H1 (cell line): ENCODE measurements around the gene TBCD. TPM values are rescaled to one million over a fixed set of nuclear protein-coding genes. Genes with fewer than 3 reads are reported as not detected.

Source experiments
- CTCF ChIA-PET: fragments of 300-600 bp; sonication (Branson Sonifier 250); formaldehyde crosslinking; loops from one replicate; lab custom pipeline; 2021; ENCODE audit not compliant: partially characterized antibody; lab: Charles Lee
- POLR2A ChIA-PET: fragments of 300-600 bp; sonication (Branson Sonifier 250); formaldehyde crosslinking; loops from one replicate; lab custom pipeline; 2021; ENCODE audit warnings: inconsistent platforms; ENCODE audit not compliant: partially characterized antibody; lab: Charles Lee
- DNase-seq, 2 experiments: peaks; one replicate each; pipeline versions ENCODE4 v3.0.0 to v3.0.0-alpha.2; 2010 to 2022; ENCODE audit warnings: low spot score in 2 of 2, low read depth in 1 of 2, mixed read lengths in 1 of 2
- FAIRE-seq: peaks from 2 replicates; lab custom pipeline; 2011; peaks lifted over from hg19 to GRCh38; lab: Jason Lieb, UNC
- H2AFZ ChIP-seq: 2 replicates; pipeline ENCODE4 v1.8.1; 2012; ENCODE audit warnings: low read length, inconsistent platforms
- H2AK5ac ChIP-seq: 2 replicates; pipeline ENCODE4 v1.6.1; 2013; ENCODE audit warnings: low read depth, low read length
- H2BK120ac ChIP-seq: replicated peaks from 2 replicates; pipeline ENCODE3; 2013; ENCODE audit warnings: low read depth, low read length, inconsistent platforms
- H2BK12ac ChIP-seq: 2 replicates; pipeline ENCODE4 v1.6.1; 2013; ENCODE audit warnings: low read depth, low read length
- H2BK15ac ChIP-seq: 2 replicates; pipeline ENCODE4 v1.6.1; 2013; ENCODE audit warnings: low read length
- H2BK20ac ChIP-seq: 2 replicates; pipeline ENCODE4 v1.6.1; 2013; ENCODE audit warnings: low read length
- H2BK5ac ChIP-seq: 2 replicates; pipeline ENCODE4 v1.6.1; 2013; ENCODE audit warnings: low read depth, low read length
- H3K14ac ChIP-seq: 2 replicates; pipeline ENCODE4 v1.6.1; 2013; ENCODE audit warnings: inconsistent platforms; ENCODE audit not compliant: insufficient read length
- H3K18ac ChIP-seq: 2 replicates; pipeline ENCODE4 v1.6.1; 2013; ENCODE audit warnings: low read length; ENCODE audit errors: extremely low read depth
- H3K23ac ChIP-seq: 2 replicates; pipeline ENCODE4 v1.6.1; 2013; ENCODE audit warnings: inconsistent platforms; ENCODE audit not compliant: insufficient read length
- H3K23me2 ChIP-seq: 2 replicates; pipeline ENCODE4 v1.6.1; 2013; ENCODE audit warnings: low read depth, low read length
- H3K27ac ChIP-seq: 2 replicates; pipeline ENCODE4 v1.6.1; 2011; ENCODE audit warnings: low read depth, low read length, inconsistent platforms
- H3K27me3 ChIP-seq, 4 experiments: replicated peaks in 1 of 4; 1 replicate in 1 of 4; 2 replicates in 3 of 4; pipeline versions ENCODE4 v1.6.1 to v1.8.1; 2011 to 2013; ENCODE audit warnings: low read length in 3 of 4, mild to moderate bottlenecking in 3 of 4, inconsistent platforms in 2 of 4, mixed read lengths in 2 of 4, moderate library complexity in 1 of 4; ENCODE audit not compliant: control insufficient read depth in 3 of 4, insufficient read depth in 3 of 4; ENCODE audit errors: extremely low read depth in 1 of 4
- H3K36me3 ChIP-seq, 4 experiments: 2 replicates each; pipeline versions ENCODE4 v1.6.1 to v1.8.1; 2011 to 2013; ENCODE audit warnings: mild to moderate bottlenecking in 4 of 4, low read length in 3 of 4, moderate library complexity in 2 of 4, control low read depth in 1 of 4, inconsistent platforms in 1 of 4; ENCODE audit not compliant: insufficient read depth in 4 of 4, control insufficient read depth in 2 of 4
- H3K4ac ChIP-seq: replicated peaks from 2 replicates; pipeline ENCODE3; 2013; ENCODE audit warnings: low read length, low read depth, mixed read lengths, inconsistent platforms; ENCODE audit not compliant: insufficient read length
- H3K4me1 ChIP-seq, 4 experiments: replicated peaks in 1 of 4; 1 replicate in 1 of 4; 2 replicates in 3 of 4; pipeline versions ENCODE4 v1.6.1 to v1.8.1; 2011 to 2013; ENCODE audit warnings: low read length in 3 of 4, inconsistent platforms in 2 of 4, mixed read lengths in 1 of 4; ENCODE audit not compliant: insufficient read depth in 4 of 4, control insufficient read depth in 3 of 4
- H3K4me2 ChIP-seq, 2 experiments: 2 replicates each; pipeline versions ENCODE4 v1.6.1 to v1.8.1; 2011 to 2013; ENCODE audit warnings: low read depth in 2 of 2, low read length in 2 of 2, control low read depth in 1 of 2, inconsistent platforms in 1 of 2, mild to moderate bottlenecking in 1 of 2; ENCODE audit not compliant: insufficient read depth in 1 of 2
- H3K4me3 ChIP-seq, 4 experiments: fragments of 200-600, 300-600 bp in 1 of 4; sonication (generic), shearing (Covaris generic), sonication (Bioruptor Twin) in 1 of 4; 2 replicates each; pipeline versions ENCODE4 v1.5.1 to v1.8.1; 2011 to 2016; ENCODE audit warnings: low read length in 4 of 4, low read depth in 3 of 4, control low read depth in 2 of 4, inconsistent platforms in 2 of 4, mild to moderate bottlenecking in 2 of 4, mixed read lengths in 1 of 4, moderate library complexity in 1 of 4; ENCODE audit not compliant: insufficient read depth in 2 of 4; ENCODE audit errors: extremely low read depth in 1 of 4
- H3K56ac ChIP-seq: replicated peaks from 2 replicates; pipeline ENCODE3; 2013; ENCODE audit warnings: low read depth, mild to moderate bottlenecking, mixed read lengths, low read length, inconsistent platforms; ENCODE audit not compliant: insufficient read length
- H3K79me1 ChIP-seq: 2 replicates; pipeline ENCODE4 v1.6.1; 2013; ENCODE audit warnings: low read depth, low read length, control low read depth
- H3K79me2 ChIP-seq, 2 experiments: 2 replicates each; pipeline versions ENCODE4 v1.6.1 to v1.8.1; 2012 to 2013; ENCODE audit warnings: low read length in 2 of 2, mild to moderate bottlenecking in 2 of 2, inconsistent platforms in 1 of 2; ENCODE audit not compliant: insufficient read depth in 2 of 2, control insufficient read depth in 1 of 2
- H3K9ac ChIP-seq, 4 experiments: replicated peaks in 1 of 4; 1 replicate in 1 of 4; 2 replicates in 3 of 4; pipeline versions ENCODE4 v1.6.1 to v1.8.1; 2011 to 2013; ENCODE audit warnings: low read depth in 3 of 4, low read length in 3 of 4, control low read depth in 2 of 4, mild to moderate bottlenecking in 2 of 4, moderate library complexity in 2 of 4, inconsistent platforms in 1 of 4; ENCODE audit errors: extremely low read depth in 1 of 4
- H3K9me3 ChIP-seq, 2 experiments: 2 replicates each; pipeline versions ENCODE4 v1.6.1 to v1.8.1; 2012 to 2013; ENCODE audit warnings: mild to moderate bottlenecking in 2 of 2, moderate library complexity in 2 of 2, control low read depth in 1 of 2, inconsistent platforms in 1 of 2, low read depth in 1 of 2, low read length in 1 of 2, mixed read lengths in 1 of 2; ENCODE audit not compliant: insufficient read depth in 2 of 2
- H4K20me1 ChIP-seq, 2 experiments: replicated peaks in 1 of 2; 2 replicates each; pipeline versions ENCODE3 to v1.8.1; 2011 to 2013; ENCODE audit warnings: inconsistent platforms in 2 of 2, low read length in 2 of 2, mild to moderate bottlenecking in 1 of 2; ENCODE audit not compliant: insufficient read depth in 2 of 2, control insufficient read depth in 1 of 2
- H4K5ac ChIP-seq: 2 replicates; pipeline ENCODE4 v1.6.1; 2013; ENCODE audit warnings: low read length, low read depth, mixed read lengths, inconsistent platforms; ENCODE audit not compliant: insufficient read length
- H4K8ac ChIP-seq: 2 replicates; pipeline ENCODE4 v1.8.0; 2013; ENCODE audit warnings: mild to moderate bottlenecking, moderate library complexity, low read length, inconsistent platforms; ENCODE audit not compliant: insufficient read depth; ENCODE audit errors: extremely low read depth
- H4K91ac ChIP-seq: replicated peaks from 2 replicates; pipeline ENCODE3; 2013; ENCODE audit warnings: low read length, mixed read lengths, inconsistent platforms; ENCODE audit not compliant: insufficient read length
- ASH2L ChIP-seq: fragments of 200-600, 300-600 bp; sonication (generic); IDR thresholded peaks from one replicate; pipeline ENCODE4 v1.7.1; 2017; ENCODE audit warnings: low read length
- BACH1 ChIP-seq: IDR thresholded peaks from 2 replicates; pipeline ENCODE4 v1.6.1; 2012; ENCODE audit warnings: low read length, improper control_type of control experiment
- GABPA ChIP-seq: IDR thresholded peaks from 2 replicates; pipeline ENCODE4 v1.6.1; 2011; ENCODE audit warnings: mild to moderate bottlenecking, low read length, moderate library complexity, borderline replicate concordance; ENCODE audit not compliant: insufficient read depth
- KDM1A ChIP-seq: fragments of 200-600, 300-600 bp; sonication (generic); IDR thresholded peaks from 2 replicates; pipeline ENCODE4 v1.7.1; 2016; ENCODE audit warnings: mild to moderate bottlenecking, low read length, borderline replicate concordance
- KDM4A ChIP-seq: IDR thresholded peaks from one replicate; pipeline ENCODE4 v1.7.1; 2012; ENCODE audit warnings: low read depth, mild to moderate bottlenecking, moderate library complexity, low read length, inconsistent platforms; ENCODE audit not compliant: severe bottlenecking
- KDM5A ChIP-seq: fragments of 200-600 bp; IDR thresholded peaks from 2 replicates; pipeline ENCODE4 v1.7.1; 2012; ENCODE audit warnings: mild to moderate bottlenecking, low read length, inconsistent platforms, mixed read lengths
- MAX ChIP-seq: IDR thresholded peaks from 2 replicates; pipeline ENCODE4 v1.6.1; 2012; ENCODE audit warnings: inconsistent platforms
- SAP30 ChIP-seq: fragments of 300-600 bp; sonication (generic); IDR thresholded peaks from 2 replicates; pipeline ENCODE4 v1.7.1; 2012; ENCODE audit warnings: low read length, moderate library complexity, mild to moderate bottlenecking, inconsistent platforms; ENCODE audit not compliant: insufficient read depth, insufficient replicate concordance
- YY1 ChIP-seq: IDR thresholded peaks from 2 replicates; pipeline ENCODE4 v1.6.1; 2011; ENCODE audit warnings: low read depth, mild to moderate bottlenecking, low read length
- WGBS, 2 experiments: shearing (Covaris generic) in 1 of 2; methylation state at CpG; one replicate each; pipeline versions ENCODE4 v1.1.6 to v1.1.7; 2013 to 2015; ENCODE audit warnings: low lambda C conversion rate in 2 of 2, mixed read lengths in 2 of 2, inconsistent platforms in 1 of 2, low coverage in 1 of 2, missing lambda C conversion rate in 1 of 2; ENCODE audit not compliant: insufficient replicate concordance in 2 of 2, insufficient coverage in 1 of 2, insufficient read length in 1 of 2; ENCODE audit errors: extremely low coverage in 1 of 2, missing lambda C conversion rate in 1 of 2; 5-methylcytosine and 5-hydroxymethylcytosine counted together
- polyA plus RNA-seq, 7 experiments: library from polyadenylated mRNA; depleted of rRNA in 3 of 7; stranded (reverse) in 5 of 7; unstranded in 2 of 7; fragments of >200 nt in 5 of 7; fragments of 200-250 nt in 2 of 7; gene quantifications; 1 replicate in 5 of 7; 2 replicates in 1 of 7; 4 replicates in 1 of 7; pipeline versions ENCODE4 v1.2.1 to v1.2.3, GENCODE V29; 2011 to 2013; ENCODE audit warnings: missing spikeins in 2 of 7, mixed read lengths in 2 of 7
- total RNA-seq: library from RNA; stranded (reverse); fragmentation: NEBNext Ultra II Directional; extraction: Animal tissue kit (Norgen Biotek cat#: 25700); gene quantifications from 2 replicates; pipeline ENCODE4 v1.2.1, GENCODE V29; 2021

The TBCD gene
- total and polyA plus RNA-seq, 2 of the 8 experiments (the other 6 are each of a cell fraction or from before 2014, with no cell fraction given): 118 to 162 TPM

DNA sequence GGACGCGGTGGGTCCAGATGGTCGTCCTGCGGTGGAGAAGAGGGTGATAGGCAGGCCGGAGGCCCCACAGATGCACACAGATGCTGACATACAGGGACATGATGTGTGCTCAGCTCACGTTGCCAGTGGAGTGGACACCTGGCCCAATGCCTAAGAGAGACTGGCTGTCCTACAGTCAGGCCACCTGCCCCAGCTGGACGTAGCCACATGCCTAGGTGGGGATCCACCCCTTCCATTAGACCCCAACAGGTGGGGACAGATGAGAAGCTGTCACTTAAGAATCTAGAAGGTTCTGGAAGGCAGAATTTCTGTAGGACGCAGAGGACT lies 205.6 kb downstream of the TBCD start:
- H3K27me3 ChIP-seq: no peaks in the 10 kb centered on the region
- H2BK15ac ChIP-seq: no peak overlapping the region
- H4K8ac ChIP-seq: no peak overlapping the region; the same call in 1 of the 2 replicates
- H2AK5ac ChIP-seq: no peak overlapping the region
- peaks cover 0 to 5% (median 2%) of the 10 kb centered on the region in 4 experiments; a peak in 3 of 8 replicates for H3K36me3 ChIP-seq
- H3K23ac ChIP-seq: no peak overlapping the region
- H3K4me1 ChIP-seq: no peaks in the 10 kb centered on the region
- no peak overlapping the region for H2BK5ac ChIP-seq
- ChIA-PET POLR2A (no interaction called here), CTCF (interaction anchor here (0.6 to 1.3 kb wide), 2 partner anchors 12 to 39 kb away, joined by 3 to 4 read pairs; no protein-coding TSS in a partner anchor)
- H2AFZ ChIP-seq: no peak overlapping the region
- no peaks in the 10 kb centered on the region for H3K79me2 ChIP-seq
- no peak overlapping the region for H3K9ac ChIP-seq
- no peak overlapping the region for H3K18ac ChIP-seq
- 0 out of 2 replicates have a peak, but pooled peaks cover 4% of the 10 kb centered on the region for H3K23me2 ChIP-seq
- WGBS, 2 experiments: 89% methylated on average over 7 of the region's 8 CpGs; no CpG with 5 or more reads in 1 of the 2 experiments
- H3K9me3 ChIP-seq: peaks cover 4 to 43% of the 10 kb centered on the region in 2 experiments; a peak in 3 of 4 replicates
- no peaks in the 10 kb centered on the region for H4K20me1 ChIP-seq
- no peak overlapping the region for H2BK120ac ChIP-seq
- H3K79me1 ChIP-seq: no peaks in the 10 kb centered on the region
- DNase-seq: no peak
- H3K4me2 ChIP-seq: no peak overlapping the region
- no peak overlapping the region for H3K14ac ChIP-seq
- no peak overlapping the region for H3K27ac ChIP-seq
- no peak overlapping the region for H2BK20ac ChIP-seq
- FAIRE-seq: no peak
- H4K5ac ChIP-seq: no peak overlapping the region
- H3K4ac ChIP-seq: no peak overlapping the region
- TF ChIP-seq KDM1A (no peak), GABPA (no peak), KDM4A (no peak), YY1 (no peak), SAP30 (no peak), MAX (no peak), ASH2L (no peak), BACH1 (no peak), KDM5A (no peak)
- no peak overlapping the region for H3K4me3 ChIP-seq
- H4K91ac ChIP-seq: no peak overlapping the region
- no peak overlapping the region for H2BK12ac ChIP-seq
- no peak overlapping the region for H3K56ac ChIP-seq
